BJ (cell line): ENCODE results near the gene OR12D3. TPM values are rescaled to one million over a fixed set of nuclear protein-coding genes. Genes with fewer than 3 reads are reported as not detected.

Experiments
- CTCF ChIA-PET: fragments of 350-600 bp; formaldehyde crosslinking; extraction: SDS; loops from one replicate; lab custom pipeline; 2021; ENCODE audit warnings: antibody characterized with exemption, inconsistent platforms; lab: Yijun Ruan, JAX
- POLR2A ChIA-PET: fragments of 300-600 bp; sonication (Branson Sonifier 250); formaldehyde crosslinking; extraction: SDS; loops from one replicate; lab custom pipeline; 2021; ENCODE audit warnings: antibody characterized with exemption; lab: Charles Lee
- DNase-seq: peaks from one replicate; pipeline ENCODE4 v3.0.0-alpha.2; 2011; ENCODE audit warnings: low read depth
- H3K27me3 ChIP-seq: 2 replicates; pipeline ENCODE4 v1.6.0; 2011; ENCODE audit warnings: low read length; ENCODE audit not compliant: control insufficient read depth, insufficient read depth
- H3K36me3 ChIP-seq: 2 replicates; pipeline ENCODE4 v1.5.1; 2011; ENCODE audit warnings: low read length; ENCODE audit not compliant: control insufficient read depth, insufficient read depth
- H3K4me3 ChIP-seq: 2 replicates; pipeline ENCODE4 v1.5.1; 2011; ENCODE audit warnings: low read depth, mild to moderate bottlenecking, control low read depth, low read length
- polyA minus RNA-seq: library from RNA; depleted of rRNA, polyadenylated mRNA; stranded (reverse); fragments of >200 nt; gene quantifications from 2 replicates; pipeline ENCODE4 v1.2.3, GENCODE V29; 2011; rRNA and poly(A)+ RNA removed
- polyA plus RNA-seq: library from polyadenylated mRNA; depleted of rRNA; stranded (reverse); fragments of >200 nt; gene quantifications from 2 replicates; pipeline ENCODE4 v1.2.3, GENCODE V29; 2011; rRNA removed
- TF ChIP-seq, protein P1 (sequence below): IDR thresholded peaks from 2 replicates; pipeline ENCODE4 v1.5.1; 2011; ENCODE audit warnings: low read depth, mild to moderate bottlenecking, control low read depth, inconsistent platforms, low read length, moderate library complexity; ENCODE audit not compliant: insufficient read depth

The OR12D3 gene, protein sequence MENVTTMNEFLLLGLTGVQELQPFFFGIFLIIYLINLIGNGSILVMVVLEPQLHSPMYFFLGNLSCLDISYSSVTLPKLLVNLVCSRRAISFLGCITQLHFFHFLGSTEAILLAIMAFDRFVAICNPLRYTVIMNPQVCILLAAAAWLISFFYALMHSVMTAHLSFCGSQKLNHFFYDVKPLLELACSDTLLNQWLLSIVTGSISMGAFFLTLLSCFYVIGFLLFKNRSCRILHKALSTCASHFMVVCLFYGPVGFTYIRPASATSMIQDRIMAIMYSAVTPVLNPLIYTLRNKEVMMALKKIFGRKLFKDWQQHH
- polyA plus RNA-seq, result not detected in 2 replicates
- not detected in 2 replicates for polyA minus RNA-seq

DNA sequence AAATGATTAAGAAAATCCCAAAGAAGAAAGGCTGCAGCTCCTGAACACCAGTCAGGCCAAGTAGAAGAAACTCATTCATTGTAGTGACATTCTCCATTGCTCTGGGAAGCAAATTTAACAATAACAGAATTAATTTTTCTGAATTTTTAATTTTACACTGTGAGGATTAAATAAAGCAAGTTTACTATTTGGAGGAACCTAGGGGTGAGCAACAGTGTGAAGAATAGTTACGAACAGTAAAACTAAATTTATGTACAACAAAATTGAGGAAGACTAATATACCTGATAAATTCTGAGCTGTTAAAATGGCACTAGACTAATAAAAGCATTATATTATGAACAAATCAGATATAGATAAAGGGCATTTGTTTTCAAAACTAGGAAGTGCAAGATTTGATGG is at the start of gene OR12D3:
TSS of gene OR12D3 (minus strand) at position 101 of the 400 bp plus-strand sequence. CDS start at position 97, 4 bp downstream.
- POLR2A ChIA-PET, result no interaction called here
- DNase-seq, result no peak
- Histone ChIP-seq H3K36me3 (no peaks in the 10 kb centered on the region), H3K27me3 (no peaks in the 10 kb centered on the region), H3K4me3 (no peak within 1 kb of the TSS)
- TF ChIP-seq, protein P1, sequence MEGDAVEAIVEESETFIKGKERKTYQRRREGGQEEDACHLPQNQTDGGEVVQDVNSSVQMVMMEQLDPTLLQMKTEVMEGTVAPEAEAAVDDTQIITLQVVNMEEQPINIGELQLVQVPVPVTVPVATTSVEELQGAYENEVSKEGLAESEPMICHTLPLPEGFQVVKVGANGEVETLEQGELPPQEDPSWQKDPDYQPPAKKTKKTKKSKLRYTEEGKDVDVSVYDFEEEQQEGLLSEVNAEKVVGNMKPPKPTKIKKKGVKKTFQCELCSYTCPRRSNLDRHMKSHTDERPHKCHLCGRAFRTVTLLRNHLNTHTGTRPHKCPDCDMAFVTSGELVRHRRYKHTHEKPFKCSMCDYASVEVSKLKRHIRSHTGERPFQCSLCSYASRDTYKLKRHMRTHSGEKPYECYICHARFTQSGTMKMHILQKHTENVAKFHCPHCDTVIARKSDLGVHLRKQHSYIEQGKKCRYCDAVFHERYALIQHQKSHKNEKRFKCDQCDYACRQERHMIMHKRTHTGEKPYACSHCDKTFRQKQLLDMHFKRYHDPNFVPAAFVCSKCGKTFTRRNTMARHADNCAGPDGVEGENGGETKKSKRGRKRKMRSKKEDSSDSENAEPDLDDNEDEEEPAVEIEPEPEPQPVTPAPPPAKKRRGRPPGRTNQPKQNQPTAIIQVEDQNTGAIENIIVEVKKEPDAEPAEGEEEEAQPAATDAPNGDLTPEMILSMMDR, result no peak
- CTCF ChIA-PET, result no interaction called here

DNA sequence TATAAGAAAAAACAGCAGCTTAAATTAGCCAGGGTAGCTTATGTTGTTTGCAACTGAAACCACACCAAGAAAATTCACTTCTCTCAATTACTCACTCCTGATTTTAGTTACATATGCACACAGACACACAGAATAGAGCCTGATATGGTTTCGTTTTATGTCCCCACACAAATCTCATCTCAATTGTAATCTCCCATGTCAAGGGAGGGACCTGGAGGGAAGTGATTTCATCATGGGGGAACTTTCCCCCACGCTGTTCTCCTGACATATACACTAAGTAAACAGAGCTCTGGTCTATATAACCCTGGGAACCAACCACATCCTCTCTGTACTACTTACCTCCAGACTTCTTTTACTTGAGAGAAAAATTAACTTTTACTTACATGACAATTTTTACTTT is 49.5 kb upstream of the OR12D3 start:
- ChIA-PET CTCF (no interaction called here), POLR2A (no interaction called here)
- TF ChIP-seq, protein P1, result no peak

DNA sequence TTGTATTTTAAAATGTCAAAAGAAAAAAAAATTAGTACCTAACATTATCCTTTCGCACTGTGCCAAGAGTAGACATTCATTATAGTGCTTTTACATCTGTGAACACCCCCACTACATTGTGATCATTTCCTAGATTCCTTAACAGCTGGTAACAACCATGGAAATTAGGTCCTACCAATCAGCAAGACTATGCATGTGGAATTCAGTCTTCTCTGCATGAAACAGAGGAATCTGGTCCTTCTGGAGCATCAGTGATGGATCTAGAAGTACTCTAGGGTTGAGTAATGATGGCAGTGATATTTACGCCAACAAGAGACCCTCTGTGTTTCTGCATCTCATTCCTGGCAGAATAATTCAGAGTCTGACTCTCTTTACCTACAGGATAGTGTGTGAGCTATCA is 49.1 kb upstream of the OR12D3 start:
- H3K36me3 ChIP-seq, result no peaks in the 10 kb centered on the region
- no peak overlapping the region for H3K4me3 ChIP-seq
- DNase-seq, result no peak
- H3K27me3 ChIP-seq, result no peaks in the 10 kb centered on the region
- TF ChIP-seq, protein P1, result no peak
- ChIA-PET POLR2A (no interaction called here), CTCF (no interaction called here)

More for the DNA sequence above, 49.5 kb upstream of the OR12D3 start:
- Histone ChIP-seq H3K36me3 (no peaks in the 10 kb centered on the region), H3K4me3 (no peak overlapping the region), H3K27me3 (no peaks in the 10 kb centered on the region)
- DNase-seq, result no peak

DNA sequence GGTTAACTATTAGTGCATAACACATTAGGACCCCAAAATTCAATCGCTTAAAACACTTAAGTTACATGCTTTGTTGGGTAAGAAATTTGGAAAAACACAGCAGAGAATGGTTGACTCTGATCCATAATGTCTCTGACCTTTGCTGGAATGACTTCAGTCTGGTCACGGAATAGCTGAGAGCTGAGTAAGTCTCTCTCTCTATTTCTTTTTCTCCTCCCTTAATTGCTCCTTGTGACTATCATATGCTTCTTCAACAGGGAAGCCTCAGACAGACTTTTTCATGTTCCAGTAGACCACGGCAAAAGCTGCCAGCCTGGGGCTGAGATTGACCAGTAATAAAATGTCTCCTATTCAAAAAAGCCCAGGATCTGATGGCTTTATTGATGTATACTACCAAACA is 44.4 kb upstream of the OR12D3 start:
- H3K27me3 ChIP-seq, result no peaks in the 10 kb centered on the region
- DNase-seq, result no peak
- no peak overlapping the region for H3K4me3 ChIP-seq
- TF ChIP-seq, protein P1, result no peak
- ChIA-PET CTCF (no interaction called here), POLR2A (no interaction called here)
- H3K36me3 ChIP-seq, result no peaks in the 10 kb centered on the region

DNA sequence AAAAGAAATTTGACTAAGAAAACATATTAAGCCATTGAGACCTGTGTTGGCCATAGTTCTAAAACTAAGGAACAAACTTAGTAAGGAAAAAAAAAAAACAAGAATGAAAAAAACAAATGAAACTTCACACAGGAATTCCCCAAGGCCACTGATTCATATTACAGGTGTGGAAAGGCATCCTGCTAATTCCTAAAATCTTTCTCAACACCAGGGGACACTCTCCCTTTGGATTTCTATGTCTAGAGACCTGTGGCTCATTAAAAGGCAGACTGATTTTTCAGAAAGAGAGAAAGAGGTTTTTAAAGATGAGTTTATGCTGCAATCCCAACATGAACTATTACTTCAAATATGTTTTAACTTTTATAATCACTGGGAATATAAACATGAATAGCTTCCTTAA is 39.5 kb upstream of the OR12D3 start, which contains the start of gene OR12D1:
TSS of gene OR12D1 (plus strand) at position 341 of the 400 bp plus-strand sequence.
- no peak within 1 kb of the TSS for H3K4me3 ChIP-seq
- ChIA-PET POLR2A (no interaction called here), CTCF (no interaction called here)
- no peaks in the 10 kb centered on the region for H3K36me3 ChIP-seq
- DNase-seq, result no peak
- TF ChIP-seq, protein P1, result no peak
- H3K27me3 ChIP-seq, result no peaks in the 10 kb centered on the region
